Hematopoietic multipotent progenitor cell treated with erythropoietin and hydrocortisone succinate and interleukin-3 and kit ligand, for 4 days (in vitro differentiated cells): ENCODE measurements around the gene TRIM51G.
"Not testable (repeated sequence)": the region's sequence is repeated elsewhere in the genome, so short reads cannot be mapped to it uniquely, and the experiment has no call there.

Experiments
- DNase-seq: peaks from one replicate; pipeline ENCODE4 v3.0.0-alpha.2; 2015

Gene TRIM51G, protein sequence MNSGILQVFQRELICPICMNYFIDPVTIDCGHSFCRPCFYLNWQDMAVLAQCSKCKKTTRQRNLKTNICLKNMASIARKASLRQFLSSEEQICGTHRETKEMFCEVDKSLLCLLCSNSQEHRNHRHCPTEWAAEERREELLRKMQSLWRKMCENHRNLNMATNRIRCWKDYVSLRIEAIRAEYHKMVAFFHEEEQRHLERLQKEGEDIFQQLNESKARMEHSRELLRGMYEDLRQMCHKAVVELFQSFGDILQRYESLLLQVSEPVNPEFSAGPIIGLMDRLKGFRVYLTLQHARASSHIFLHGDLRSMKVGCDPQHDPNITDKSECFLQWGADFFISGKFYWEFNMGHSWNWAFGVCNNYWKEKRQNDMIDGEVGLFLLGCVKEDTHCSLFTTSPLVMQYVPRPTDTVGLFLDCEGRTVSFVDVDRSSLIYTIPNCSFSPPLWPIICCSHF

DNA sequence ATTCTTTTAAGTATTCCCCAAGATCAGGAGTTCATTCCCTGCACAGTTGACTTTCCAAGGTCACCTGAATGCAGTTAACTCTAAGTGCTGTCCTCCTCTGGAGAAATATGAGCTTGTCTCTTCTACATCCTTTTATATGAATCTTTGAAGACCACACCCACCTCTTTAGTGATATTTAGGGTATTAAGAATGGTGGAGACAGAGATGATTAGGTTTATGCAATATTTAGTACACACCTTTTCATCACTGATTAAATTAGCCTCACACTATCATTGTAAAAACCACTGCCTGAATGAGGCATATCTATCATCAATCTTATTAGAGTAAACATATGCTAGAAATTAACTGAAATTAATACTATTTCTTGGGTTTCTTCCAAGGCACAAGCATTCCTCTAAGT, at the start of gene TRIM51G:
TRIM51G (minus strand) TSS at position 101 of the 400 bp plus-strand sequence. CDS start 2,190 bp downstream, outside the sequence.
- not testable (repeated sequence) for DNase-seq

DNA sequence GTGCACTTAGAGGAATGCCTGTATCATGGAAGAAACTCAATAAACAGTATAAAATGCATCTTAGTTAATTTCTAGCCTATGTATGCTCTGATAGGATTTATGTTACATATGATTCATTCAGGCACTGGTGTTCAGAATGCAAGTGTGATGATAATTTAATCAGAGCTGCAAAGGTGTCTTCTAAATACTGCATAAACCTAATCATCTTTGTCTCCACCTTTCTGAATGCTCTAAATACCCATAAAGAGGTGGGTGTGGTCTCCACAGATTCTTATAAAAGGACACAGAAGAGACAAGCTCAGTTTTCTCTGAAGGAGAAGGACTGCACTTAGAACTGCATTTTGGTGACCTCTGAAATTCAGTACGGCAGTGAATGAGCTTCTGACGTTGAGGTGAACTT, 44.8 kb upstream of the TRIM51G start, which contains the start of gene TRIM49B:
TRIM49B (plus strand) TSS at position 301 of the 400 bp plus-strand sequence. CDS start 2,777 bp downstream, outside the sequence.
- not testable (repeated sequence) for DNase-seq

DNA sequence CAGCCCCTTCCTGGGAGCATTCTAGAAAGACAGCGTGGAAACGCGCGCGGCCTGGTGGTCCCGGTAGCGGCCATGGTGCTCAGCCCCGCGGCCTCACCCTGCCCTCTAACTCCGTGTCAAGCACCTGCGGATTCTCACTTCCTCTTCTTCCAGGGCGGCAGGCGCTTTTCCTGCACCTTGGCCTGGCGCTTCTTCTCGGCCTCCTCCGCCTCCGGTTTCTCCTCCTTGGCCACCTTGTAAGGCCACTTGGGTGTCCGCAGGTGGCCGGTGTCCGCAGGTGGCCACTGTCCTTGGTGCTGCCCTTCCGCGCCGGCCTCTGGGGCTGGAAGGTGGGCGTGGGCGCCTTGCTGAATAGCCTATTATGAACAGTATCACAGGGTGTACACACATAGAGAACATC, 15.1 kb downstream of the TRIM51G start:
- not testable (repeated sequence) for DNase-seq

DNA sequence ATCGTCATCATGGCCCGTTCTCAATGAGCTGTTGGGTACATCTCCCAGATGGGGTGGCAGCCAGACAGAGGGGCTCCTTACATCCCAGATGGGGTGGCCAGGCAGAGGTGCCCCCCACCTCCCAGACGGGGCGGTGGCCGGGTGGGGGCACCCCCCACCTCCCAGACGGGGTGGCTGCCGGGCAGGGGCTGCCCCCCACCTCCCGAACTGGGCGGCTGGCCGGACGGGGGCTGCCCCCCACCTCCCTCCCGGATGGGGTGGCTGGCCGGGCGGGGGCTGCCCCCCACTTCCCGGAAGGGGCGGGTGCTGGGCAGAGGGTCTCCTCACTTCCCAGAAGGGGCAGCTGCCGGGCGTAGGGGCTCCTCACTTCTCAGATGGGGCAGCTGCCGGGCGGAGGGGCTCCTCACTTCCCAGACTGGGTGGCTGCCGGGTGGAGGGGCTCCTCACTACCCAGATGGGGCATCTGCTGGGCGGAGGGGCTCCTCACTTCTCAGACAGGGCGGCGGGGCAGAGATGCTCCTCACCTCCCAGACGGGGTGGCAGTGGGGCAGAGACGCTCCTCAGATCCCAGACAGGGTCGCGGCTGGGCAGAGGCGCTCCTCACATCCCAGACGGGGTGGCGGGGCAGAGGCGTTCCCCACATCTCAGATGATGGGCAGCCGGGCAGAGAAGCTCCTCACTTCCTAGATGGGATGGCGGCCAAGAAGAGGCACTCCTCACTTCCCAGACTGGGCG, 28.2 kb downstream of the TRIM51G start:
- not testable (repeated sequence) for DNase-seq

DNA sequence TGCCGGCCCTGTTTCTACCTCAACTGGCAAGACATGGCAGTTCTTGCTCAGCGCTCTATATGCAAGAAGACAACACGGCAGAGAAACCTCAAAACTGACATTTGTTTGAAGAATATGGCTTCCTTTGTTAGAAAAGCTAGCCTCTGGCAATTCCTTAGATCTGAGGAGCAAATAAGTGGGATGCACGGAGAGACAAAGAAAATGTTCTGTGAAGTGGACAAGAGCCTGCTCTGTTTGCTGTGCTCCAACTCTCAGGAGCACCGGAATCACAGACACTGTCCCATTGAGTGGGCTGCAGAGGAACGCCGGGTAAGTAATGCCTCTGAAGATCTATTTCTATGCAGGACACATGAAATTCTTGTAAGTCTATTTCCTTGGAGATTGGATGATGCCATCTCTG, 37.9 kb downstream of the TRIM51G start:
- not testable (repeated sequence) for DNase-seq
